SIG-M5 (cell line): ENCODE results near the gene DMC1.
"Not testable (repeated sequence)": the region's sequence is repeated elsewhere in the genome, so short reads cannot be mapped to it uniquely, and the experiment has no call there.

Source experiments
- DNase-seq: peaks from one replicate; lab custom pipeline; 2025; lab: John Stamatoyannopoulos, UW

Gene DMC1

DNA sequence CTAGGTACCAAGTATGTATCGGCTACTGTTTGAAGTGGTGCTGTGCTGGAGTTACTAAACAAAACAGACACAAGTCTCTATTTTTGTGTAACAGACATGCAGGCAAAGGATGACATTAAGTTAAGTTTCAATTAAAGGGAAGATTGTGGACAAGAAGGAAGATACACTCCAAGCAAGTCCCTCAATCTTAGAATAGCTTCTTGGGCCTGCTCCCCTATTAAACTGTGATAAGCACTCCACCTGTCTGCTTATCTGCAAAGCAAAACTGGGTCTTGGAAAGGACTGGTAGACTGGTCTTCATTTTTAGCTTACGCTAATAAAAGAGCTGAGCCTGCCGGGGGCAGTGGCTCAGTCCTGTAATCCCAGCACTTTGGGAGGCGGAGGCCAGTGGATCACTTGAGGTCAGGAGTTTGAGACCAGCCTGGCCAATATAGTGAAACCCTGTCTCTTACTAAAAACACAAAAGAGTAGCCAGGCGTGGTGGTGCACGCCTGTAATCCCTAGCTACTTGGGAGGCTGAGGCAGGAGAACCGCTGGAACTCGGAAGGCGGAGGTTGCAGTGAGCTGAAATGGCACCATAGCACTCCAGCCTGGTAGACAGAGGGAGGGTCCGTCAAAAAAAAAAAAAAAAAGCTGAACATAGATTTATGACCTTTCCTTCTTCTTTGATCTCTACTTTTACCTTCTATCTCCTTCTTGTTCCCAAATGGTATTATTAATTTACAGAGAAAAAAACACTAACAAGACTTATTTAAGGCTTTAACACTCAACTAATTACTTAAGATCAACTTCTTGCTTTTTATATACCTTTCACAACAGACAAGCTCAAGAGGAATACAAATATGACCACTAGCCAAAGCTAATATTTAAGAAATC is 67.9 kb downstream of the DMC1 start:
- DNase-seq = no peak

DNA sequence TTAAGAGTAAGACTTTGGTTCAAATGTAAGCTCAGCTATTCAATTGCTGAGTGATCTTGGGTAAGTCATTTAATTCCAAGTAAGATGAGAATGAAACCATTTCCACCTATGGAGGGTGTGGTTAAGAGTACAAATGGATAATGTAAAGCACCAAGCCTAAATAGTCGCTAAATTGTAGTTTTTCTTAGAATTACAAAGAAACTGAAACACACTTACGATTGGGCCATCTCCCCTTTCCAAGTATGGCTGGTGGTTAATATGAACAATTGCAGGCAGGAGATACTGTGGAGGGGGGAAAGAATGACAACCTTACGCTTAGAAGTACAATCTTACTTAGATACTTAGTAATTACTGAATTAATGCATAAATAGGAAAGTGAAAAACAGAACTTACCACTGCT is 72.1 kb downstream of the DMC1 start:
- no peak for DNase-seq

DNA sequence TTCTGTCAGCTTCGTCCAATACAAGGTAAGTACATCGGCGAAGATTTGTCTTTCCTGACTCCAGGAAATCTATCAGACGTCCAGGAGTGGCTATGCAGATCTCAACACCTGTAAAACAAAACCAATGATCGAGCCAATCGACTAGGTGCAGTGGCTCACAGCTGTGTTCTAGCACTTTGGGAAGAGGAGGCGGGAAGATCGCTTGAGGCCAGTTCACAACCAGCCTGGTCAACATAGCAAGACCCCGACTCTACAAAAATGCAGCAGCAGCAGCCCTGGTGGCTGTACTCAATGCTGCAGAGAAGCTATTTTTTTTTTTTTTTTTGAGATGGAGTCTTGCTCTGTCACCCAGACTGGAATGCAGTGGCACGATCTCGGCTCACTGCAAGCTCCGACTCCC is 75.0 kb downstream of the DMC1 start:
- DNase-seq = no peak

DNA sequence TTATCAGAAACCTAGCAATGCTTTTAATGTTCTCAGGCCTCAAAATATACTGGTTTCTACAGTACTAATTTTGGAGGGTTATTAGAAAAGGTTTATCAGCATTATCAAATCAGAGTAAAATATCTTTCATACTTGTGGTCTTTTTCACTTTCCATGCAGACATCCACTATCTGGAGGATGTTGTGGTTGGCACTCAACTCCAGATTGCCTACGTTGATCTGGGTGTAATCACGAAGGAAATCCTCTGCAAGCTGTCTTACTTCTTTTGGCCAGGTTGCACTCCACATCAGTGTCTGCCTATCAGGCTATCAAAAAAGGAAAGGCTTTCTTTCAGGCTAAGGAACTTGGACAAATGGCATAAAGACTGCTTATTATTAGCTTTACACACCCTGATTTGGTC is 75.5 kb downstream of the DMC1 start:
- DNase-seq = no peak

DNA sequence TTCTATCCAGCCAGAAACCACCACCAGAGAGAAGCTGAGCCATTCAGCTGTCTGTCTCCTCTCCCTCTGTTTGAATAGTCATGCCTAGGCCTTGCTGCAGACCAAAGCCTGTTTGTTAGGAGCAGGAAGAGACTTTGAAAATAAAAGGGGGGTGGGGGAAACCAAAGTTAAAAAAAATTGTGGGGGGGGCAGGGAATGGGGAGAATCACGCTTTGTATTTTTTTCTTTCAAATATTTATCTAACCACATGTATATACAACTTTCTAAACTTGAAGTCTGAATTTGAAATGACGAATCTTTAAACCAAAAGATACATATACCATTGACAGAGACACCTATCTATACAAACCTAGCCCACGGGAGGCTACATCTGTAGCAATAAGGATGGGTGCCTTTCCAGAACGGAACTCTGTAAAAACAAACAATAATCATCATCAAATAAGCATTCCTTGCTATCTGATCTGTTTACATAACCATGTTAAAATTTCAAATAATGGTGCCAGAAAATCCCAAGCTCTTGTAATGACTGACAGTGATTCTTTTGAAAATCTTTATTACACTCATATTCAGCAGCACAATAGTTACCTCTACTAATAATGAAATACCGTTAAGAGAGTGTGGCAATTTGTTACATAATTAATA is 78.2 kb downstream of the DMC1 start:
- no peak for DNase-seq

DNA sequence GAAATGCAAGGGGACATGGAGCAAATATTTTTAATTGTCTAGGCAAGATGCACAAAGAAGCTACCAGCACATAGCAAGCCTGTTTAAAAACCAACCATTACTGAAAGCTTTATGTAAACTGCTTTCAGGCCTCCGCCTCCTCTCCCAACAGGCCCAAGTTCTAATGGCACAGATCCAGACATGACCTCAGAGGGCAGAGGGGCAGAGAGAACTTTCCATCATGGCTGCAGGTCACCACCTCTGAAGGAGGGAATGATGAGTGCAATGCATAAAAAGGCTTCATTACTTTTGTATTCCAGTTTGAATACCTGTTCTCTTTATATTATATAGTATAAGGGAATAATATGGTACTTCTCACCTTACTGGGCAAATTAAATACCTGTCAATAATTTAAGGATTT is 79.1 kb downstream of the DMC1 start:
- DNase-seq = no peak

DNA sequence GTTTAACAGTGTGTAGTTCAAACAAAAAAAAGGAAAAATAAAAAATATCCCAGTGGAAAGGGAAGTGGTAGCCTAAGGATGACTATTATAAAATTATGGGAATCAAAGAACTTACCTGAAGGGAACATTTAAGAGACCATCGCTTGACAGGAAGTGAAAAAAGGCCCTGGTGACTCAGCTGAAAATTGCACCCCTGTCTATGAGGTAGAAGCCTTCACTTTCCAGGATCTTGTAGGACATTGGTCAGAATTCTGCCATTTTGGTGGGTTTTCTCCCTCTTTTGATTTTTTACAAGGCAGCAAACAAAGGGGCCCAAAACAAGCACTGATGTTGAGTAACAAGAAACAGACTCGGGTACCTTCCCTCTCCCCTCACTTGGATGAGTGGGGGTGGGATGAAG is 79.5 kb downstream of the DMC1 start:
- DNase-seq = no peak

DNA sequence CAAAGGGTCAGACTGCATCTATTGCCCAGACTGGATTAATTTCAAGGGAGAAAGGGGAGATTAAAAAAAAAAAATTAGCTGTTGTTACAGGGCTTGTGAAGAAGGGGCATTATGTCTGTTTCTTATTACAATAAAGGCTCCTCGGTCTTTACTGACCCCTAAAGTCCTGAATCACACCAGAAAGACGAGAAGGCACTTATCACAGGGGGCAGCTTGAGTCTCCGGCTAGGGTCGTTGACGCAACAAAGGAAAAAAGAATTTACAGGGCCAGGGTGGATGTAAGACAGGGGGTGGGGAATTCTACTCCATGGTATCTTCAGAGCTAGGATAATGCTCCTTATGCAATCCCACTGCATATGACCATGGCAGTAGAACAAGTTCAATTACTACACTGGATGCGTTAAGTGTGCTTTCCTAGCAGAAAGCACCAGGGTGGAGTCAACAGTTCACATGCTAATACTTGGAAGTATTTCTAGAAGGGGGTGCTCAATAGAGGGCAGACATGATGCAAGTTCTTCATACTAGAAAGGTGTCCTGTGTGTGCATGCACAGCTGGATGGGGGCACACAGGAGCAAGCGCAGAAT is 80.3 kb downstream of the DMC1 start:
- no peak for DNase-seq

DNA sequence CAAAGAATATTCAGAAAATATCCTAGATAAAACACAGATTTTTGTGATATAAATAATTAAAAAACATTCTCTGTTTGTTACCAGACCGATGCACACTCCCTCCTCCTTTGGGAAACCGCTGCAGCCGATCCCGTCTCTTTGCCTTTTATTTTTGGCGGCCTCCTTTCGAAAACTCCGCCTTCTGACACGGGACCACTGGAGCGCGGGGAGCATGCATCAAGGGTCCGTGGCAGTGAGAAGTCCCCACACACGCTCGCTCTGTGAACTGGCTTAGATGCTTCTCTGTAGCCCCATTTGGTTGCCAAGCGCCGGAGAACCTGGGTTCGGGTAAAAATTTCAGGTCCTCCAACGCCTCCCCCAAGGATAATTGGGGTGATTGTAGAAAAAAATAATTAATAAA is 80.8 kb downstream of the DMC1 start:
- no peak for DNase-seq

DNA sequence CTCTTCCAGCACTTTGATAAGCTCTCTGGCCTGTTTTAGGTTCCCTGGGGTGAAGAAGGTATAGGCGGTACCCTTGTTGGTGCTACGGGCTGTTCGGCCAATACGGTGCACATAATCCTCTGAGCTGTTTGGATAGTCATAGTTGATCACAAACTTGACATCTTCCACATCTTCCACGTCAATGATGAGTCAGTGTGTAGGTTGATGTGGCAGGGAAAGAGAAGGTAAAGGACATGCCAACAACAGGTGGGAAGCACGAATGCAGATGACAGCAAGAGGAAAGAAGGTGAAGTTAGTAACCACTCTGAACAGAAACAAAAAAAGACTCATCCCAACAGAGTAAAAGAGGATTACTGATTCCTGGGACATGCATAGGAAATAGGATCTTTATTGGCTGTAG is 82.0 kb downstream of the DMC1 start:
- no peak for DNase-seq

DNA sequence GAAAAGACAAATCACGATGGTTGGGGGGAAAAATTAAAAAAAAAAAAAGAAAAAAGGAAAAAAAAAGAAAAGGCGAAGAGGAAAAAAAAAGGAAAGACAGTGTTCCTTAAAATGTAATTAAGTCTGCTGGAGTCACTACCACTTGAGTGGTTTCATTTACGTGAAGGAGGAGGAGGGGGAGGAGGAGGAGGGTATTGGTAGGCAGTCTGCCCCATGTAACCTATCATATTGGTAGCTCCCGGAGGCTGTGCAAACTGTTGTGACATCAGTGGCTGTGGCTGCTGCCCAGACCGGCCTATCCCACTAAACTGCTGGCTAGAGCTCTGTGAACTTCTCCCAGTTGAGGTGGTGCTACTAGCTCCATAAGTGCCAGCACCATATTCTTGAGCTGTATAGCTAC is 84.2 kb downstream of the DMC1 start:
- DNase-seq = no peak

DNA sequence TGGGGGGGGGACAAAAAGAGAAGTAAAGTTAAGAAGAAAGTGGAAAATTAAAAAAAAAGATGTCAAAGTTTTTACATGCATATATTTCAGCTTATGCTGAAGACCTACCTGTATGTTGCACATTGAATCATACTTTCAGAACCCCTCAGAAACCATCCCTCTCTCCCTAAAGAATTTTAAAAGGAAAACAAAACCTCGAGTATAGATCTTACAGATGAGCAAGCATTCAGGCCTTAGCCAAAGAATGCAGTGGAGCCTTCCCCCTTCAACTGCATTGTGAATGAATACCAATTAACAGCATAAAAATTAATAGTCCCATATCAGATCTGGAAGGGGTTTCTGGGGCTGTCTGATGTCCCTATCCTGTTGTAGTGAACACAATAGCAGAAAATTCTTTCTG is 85.7 kb downstream of the DMC1 start:
- DNase-seq = no peak

DNA sequence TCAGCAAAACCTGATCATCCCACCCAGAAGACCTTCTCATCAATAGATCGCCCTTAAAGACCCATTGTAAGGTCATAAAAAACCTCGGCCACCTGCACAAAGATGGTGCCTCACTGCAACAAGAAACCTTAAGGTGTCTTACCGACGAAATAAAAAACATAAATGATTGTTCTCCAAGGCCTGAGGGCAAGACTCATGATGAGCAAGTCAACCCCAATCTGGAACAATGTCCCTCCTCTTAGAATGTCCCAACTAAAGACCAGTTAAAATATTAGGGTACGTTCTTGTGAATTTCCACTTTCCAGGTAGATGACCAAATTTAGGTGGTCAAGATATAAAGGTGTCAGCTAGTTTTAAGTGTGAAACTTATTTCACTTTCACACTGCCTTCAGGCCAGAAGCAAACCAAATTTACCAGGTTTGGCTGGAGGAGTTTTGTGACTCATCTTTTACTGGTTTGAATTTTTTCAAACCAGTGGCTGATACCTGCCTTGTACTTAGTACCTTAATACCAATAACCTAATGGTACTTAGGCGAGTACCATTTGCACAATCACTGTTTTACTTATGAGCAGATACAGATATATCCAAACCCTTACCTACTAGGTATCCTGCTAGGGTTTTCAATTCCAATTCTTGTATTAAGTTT is 87.2 kb downstream of the DMC1 start:
- DNase-seq = no peak

DNA sequence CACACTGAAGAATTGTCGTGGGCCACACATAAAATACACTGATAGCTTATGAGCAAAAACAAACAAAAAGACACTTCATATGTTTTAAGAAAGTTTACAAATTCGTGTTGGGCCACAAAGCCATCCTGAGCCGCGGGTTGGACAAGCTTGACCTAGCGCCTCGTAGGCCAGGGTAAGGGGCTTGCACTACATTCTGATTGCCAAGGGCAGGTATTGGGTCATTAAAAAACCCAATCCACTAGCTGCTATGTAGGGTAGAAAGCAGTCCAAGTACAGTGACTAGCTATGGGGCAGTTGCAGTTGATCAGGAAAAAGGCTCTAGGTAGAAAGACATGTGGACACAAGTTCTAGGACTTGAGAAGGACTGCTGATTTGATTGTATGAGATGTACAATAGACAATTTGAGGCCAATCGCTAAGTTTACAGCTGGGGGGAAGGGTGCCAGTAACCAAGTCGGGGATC is 88.1 kb downstream of the DMC1 start:
- DNase-seq = no peak

DNA sequence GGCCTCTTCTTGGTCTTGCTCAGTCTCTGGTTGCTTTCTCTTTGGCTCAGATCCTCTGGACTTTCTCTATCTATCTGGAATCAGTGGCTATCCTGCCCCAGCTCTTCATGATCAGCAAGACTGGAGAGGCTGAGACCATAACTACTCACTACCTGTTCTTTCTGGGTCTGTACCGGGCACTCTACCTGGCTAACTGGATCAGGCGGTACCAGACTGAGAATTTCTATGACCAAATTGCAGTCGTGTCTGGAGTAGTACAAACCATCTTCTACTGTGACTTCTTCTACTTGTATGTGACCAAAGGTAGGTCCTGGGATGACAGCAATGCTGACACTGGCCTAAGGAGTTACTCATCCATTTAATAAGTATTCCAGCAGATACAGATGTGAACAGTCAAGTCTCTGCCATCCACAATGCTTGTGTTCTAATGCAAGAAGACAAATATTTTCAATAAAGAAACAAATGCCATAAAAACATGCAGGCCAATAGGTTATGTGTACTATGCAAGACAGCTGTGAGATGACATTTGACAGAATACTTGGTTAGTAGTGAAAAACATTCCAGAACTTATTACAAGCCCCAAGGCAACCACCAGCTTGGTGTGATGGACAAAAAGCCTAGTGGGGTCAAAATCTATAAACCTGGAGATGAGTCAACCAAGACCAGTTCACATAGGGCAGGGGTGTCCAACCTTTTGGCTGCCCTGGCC is 88.7 kb downstream of the DMC1 start:
- no peak for DNase-seq

DNA sequence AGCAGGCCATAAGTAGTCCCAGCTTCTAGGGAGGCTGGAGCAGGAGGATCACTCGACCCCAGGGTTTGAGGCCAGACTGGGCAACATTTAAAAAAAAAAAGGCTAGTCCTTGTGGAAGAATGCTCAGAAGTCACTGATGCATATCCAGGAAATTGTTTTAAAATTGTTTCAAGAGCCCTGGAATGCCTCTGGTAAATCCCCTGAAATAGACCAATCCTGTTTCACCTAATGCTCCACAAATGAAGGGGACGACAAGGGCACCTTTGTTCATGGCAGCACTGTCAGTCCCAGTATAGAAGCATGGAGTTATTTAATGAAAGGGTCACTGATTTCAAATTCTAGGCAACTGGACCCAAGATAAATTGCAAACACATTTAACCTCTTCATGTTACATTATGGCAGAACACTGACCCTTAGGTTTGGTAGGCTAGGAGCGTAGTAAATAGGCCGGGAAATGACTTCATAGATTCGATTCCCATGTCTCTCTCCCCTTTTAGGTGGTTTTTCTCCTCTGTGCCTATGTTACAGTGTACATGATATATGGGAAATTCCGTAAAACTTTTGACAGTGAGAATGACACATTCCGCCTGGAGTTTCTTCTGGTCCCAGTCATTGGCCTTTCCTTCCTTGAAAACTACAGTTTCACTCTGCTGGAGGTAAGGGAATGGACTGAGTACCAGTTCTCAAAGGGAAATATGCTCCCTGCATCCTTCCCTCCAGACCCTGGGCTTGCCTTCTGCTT is 90.7 kb downstream of the DMC1 start:
- no peak for DNase-seq

DNA sequence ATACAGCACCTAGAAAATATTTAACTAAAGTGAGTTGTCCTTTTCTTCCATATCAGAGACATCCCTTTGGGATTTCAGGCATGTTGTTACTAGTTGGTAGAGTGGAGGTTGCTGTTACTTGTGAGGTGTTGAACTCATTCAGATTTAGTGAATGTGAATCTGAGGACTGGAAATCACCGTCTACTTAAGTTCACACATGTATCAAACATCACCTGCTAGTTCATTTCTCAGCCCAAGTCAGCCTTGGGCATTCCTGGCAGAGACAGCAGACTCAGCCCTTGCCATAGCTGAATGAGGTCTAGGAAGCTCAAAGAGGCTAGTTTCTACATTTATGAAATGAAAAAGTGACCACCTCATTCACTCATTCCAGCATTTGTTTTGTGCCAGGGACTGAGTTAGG is 92.4 kb downstream of the DMC1 start:
- no peak for DNase-seq

DNA sequence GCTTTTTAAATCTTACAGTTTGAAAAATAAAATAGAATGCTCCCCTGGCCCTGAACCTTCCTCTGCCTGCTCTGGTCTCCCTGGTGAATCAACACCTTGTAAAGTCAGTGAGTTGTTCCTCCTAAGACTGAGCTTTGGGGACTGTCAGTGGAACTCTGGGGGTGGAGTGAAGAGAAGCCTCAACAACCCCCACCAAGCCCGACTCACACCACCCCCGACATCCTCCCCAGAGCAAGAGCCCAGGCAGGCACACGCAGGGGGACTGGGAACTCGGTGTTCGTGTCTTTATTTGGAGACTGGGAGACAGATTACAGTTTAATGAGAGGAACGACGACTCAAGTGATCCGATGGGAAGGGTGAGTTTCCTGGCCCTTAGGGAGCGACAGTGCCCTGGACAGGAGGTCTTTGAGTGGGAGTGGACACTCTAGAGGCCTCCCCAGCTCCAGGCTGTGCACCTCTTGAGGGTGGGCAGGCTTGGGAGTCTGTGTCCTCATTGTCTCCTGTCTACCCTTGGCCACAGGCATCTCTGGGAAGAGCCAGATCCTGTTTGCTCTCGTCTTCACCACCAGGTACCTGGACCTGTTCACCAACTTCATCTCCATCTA is 95.9 kb downstream of the DMC1 start:
- DNase-seq = no peak

DNA sequence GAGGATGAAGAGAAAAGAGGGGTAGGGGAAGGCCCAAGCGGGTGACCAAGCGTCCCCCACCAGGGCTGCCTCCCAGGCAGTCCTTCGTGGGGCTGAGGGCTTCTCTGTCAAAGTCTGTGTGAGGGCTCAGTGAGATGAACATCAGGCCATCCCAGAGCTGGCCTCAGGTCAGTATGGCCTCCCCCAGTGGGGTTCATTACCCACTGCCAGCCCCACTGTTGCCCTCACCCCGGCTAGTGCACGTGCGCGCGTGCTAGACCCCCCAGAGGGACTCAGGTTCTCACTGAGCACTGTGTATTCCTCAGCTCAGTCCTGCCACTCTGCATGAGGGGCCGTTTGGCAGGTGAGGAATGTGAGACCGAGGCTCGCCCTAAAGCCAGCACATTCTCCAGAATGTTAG is 98.7 kb downstream of the DMC1 start:
- DNase-seq = no peak

DNA sequence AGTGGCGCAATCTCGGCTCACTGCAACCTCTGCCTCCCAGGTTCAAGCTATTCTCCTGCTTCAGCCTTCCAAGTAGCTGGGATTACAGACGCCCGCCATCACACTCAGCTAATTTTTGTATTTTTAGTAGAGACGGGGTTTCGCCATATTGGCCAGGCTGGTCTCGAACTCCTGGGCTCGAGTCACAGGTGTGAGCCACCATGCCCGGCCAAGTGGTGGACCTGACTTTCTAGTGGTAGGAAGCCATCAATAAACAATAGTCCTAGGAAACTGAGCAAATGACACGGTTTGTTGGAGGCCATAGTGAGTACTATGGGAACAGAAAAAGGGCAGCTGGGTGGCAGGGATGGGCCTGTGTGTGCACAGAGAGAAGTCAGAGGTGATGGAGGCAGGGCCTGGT is 99.8 kb downstream of the DMC1 start:
- DNase-seq = not testable (repeated sequence)

DNA sequence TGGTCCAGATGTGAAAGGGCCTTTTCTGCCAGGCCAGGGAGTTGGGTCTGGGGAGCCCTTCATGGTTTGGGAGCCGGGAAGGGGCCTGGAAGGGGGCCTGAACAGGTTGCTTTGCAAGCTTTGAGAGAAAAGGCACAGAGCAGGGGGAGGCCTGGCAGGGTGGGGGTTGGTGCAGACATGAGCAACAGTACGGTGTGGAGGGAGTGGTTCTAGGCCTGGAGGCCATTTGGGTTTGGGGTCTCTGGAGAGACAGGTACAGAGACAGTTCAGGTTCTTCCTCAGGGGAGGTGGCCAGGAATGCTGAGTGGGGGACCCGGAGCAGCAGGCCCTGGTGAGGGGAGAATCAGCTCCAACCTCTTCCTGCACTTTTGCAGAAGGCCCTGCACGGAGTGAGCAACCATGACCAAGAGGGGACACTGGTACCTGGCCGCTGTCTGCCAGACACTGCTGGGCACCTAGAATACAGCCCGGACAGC is 100.6 kb downstream of the DMC1 start:
- no peak for DNase-seq
